ENCODE data around the gene TLR9.
"Not testable (repeated sequence)": the region's sequence is repeated elsewhere in the genome, so short reads cannot be mapped to it uniquely, and the experiment has no call there.

The TLR9 gene

DNA sequence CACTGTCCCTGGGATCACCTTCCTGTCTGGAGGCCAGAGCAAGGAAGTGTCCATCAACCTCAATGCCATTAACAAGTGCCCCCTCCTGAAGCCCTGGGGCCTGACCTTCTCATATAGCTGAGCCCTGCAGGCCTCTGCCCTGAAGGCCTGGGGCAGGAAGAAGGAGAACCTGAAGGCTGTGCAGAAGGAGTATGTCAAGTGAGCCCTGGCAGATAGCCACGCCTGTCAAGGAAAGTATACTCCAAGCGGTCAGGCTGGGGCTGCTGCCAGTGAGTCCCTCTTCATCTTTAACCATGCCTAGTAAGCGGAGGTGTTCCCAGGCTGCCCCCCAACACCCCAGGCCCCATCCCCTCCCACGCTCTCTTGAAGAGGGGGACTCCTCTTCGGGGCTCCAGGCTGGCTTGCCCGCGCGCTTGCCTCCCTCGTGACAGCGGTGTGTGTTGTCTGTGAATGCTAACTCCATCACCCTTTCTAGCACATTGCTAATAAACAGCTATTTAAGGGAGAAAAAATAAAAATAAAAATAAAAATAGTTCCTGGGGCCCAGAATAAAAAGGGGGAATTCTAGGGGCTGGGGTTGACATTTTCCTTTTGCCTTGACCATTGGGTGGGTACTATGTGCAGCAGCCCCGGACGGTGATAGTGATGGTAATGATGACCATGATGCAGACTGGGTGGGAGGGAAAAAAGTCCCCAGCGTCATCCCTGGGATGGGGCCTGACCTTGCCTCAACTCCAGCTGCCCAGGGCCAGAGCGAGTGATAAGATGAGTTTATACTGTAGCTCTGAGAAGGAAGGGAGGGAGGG, 30.8 kb downstream of the TLR9 start:
- DNase-seq (ENCODE audit: low spot score): no peak

DNA sequence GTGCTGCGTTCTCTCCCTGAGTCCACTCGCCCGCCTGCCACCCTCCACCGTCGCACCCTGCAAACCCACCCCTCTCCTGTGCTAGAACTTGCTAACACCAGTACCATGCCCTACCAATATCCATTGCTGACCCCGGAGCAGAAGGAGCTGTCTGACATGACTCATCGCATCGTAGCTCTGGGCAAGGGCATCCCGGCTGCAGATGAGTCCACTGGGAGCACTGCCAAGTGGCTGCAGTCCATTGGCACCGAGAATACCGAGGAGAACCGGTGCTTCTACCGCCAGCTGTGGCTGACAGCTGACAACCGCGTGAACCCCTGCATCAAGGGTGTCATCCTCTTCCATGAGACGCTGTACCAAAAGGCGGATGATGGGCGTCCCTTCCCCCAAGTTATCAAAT, 32.4 kb downstream of the TLR9 start:
- DNase-seq (ENCODE audit: low spot score): peak; percentile 51

DNA sequence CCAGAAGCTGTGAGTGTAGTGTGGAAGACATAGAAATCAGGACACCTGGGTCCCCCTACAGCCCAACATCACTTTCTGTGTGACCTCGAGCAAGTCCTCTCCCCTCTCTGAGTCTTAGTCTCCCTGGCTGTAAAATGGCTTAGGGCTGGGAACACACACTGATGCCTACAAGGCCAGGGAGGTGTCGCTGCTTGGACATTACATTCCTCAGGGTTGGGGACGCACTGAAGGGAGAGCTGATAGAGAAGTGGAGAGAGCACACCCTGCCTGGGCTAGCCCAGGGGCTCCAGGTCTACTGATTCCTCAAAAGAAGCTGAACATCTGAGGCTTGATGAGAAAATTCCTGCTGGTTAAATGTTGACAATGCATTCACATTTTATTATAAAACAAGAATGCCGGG, 33.8 kb downstream of the TLR9 start:
- DNase-seq (ENCODE audit: low spot score): no peak

DNA sequence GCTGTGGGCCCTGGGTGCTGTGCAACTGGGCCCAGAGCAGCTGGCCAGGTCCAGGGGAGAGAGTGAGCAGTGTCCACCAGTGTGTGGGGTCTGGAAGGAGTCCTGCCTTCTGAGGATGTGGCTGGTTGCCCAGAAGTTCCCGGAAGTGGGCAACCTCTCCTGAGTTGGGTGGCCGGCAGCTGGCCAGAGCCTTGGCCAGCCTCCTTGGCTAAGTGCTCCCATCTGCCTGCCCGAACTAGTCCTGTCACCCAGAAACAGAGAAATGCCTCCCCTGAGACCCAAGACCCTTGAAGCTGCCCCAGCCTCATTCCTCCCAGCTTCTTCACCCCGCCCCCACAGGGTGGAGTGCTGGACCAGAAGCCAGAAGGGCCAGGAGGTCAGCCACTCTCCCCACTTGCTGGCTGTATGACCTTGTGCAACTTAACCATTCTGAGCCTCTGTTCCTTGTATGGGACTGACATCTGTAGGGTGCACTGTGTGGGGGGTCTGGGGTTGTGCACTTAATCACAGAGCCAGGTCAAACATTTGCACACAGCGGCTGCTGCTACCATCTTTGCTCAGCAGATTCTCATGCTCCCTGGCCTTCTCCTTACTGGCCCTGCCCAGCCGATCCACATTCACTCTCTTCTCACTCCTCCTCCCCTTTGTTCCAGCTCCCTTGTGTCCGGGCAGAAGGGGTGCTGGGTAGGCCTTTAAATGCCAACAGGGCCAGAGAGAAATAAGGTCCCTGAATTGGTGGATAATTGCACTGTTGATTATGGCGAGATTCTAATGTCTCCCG, 35.0 kb downstream of the TLR9 start:
- peak; percentile 85 for DNase-seq (ENCODE audit: low spot score)

DNA sequence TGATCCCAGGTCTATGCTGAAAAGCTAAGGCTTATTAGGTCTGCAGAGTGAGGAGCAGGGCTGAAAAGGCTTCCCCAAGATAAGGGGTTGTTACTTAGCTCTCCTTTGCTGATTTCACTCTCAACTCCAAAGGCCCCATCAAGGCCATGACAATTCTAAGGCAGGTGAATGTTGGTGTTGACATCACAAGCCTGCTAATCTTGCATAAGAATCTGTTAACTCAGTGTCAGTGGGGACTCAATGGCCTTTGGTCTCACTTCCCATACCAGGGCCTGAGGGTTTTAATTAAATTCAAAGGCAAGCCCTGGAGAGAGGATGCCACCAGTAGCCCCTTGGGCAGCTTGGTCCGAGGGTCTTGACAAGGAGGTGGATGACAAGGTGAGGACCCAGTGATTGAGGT, 36.9 kb downstream of the TLR9 start:
- DNase-seq (ENCODE audit: low spot score): no peak

DNA sequence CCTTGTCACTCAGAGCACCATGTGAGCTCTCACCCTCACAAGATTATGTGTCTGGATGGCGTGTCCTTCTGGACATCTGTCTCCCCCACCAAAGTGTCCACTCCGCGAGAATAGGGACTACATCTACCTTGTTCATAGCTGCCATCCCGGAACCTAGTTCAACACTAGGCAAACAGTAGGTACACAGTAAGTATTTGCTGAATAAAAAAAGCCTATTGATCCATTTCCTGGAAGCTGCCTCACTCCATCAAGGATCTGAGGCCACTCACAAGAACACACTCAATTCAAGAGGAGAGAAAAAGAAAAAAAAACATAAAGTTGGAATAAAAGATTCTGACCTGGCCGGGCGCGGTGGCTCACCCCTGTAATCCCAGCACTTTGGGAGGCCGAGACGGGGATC, 38.7 kb downstream of the TLR9 start:
- no peak for DNase-seq (ENCODE audit: low spot score)

DNA sequence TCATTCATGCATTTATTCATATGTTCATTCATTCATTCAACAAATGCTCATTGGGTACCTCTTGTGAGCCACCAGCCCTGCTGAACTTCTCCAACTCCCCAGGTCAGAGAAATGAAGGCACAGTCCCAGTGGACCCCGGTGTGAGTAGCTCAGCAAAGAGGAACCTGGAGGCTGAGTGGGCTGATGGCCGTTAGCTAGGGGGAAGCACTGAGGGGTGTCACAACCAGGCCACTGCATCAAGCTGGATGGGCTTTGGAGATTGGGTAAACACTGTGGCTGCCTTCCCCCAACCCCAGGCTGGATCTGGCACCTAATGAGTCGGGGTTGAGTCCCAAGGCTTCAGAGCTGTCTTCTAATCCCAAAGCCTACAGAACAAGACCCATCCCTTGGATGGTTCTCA, 39.6 kb downstream of the TLR9 start:
- no peak for DNase-seq (ENCODE audit: low spot score)

DNA sequence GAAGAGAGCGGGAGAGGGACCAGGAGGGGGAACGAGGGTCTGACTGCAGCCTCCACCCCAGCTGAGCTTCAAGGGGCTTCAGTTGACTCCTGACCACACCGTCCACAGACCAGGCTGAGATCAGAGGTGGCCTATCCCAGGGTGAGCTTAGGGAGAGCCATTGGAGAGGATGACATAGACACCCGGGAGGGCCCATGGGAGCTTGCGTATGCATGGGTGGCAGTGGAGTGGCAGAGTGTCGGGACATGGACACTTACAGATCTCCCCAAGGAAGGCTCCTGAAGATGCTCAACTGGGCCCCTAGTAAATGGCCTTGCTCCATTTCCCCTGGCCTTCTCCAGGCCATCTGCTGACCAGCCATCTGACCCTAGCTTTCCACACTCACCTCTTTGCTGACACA, 40.1 kb downstream of the TLR9 start:
- DNase-seq (ENCODE audit: low spot score): no peak

DNA sequence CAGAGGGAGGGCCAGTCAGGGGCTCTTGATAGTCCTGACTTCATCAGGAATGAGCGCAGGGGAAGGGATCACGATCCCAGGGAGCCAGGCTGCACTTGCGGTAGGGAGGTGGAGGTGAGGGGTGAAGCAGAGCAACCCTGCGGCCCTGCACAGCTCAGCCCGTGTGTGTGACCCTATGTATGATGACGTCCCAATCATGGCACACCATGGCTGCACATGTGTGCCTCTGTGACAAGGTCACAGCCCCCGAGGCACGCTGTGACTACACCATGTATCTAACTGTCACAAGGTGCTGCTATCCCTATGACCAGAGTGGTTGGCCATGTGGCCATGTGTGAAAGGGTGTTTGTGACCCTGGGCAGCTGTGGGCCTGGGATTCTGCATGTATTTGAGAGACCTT, 40.8 kb downstream of the TLR9 start:
- DNase-seq (ENCODE audit: low spot score): no peak

DNA sequence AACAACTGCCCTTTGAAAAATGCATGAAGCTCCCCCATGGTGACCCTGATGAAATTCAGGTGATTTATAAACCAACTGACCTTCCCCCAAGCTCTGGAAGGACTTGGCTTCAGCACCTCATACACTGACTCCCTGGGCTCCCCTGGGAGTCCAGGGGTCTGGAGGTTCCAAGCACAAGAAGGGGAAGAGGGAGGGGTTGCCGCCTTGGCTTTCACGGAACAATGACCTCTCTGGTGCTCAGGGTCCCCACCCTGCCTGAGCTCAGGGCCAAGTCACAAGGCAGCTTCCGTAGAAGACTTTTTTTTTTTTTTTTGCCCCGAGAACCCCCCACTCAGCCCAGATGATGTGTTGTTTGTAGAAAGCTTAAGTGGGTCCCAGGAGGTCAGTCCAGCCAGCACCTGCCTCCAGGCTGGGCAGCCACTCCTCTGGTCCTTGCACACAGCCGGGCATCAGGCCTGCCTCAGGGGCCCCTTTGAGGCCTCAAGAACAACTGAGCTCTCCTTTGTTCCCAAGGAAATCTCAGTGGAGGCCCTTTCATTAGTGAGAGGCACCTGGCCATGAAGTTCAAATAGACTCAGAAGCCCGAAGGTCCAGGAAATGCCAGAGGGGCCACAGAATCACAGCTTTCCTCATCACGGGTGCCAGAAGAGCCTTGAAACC, 41.5 kb downstream of the TLR9 start:
- DNase-seq (ENCODE audit: low spot score): no peak

DNA sequence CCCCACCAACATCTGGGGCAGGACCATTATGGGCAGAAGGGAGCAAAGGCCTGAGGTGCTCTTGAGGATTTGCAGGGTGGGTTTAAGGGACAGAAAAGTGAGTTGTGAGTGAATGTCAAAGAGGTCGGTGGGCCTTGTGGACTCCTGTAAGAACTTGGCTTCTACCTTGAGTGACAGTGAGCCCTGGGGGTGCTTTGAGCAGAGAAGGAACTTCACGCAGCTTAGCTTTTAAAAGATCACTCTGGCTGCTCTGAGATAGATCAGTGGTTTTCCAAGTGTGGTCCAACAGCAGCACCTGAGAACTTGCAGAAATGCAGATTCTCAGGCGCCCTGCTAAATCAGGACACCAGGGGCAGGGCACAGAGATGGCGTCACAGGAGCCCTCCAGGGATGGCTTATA, 42.8 kb downstream of the TLR9 start:
- DNase-seq (ENCODE audit: low spot score): no peak

DNA sequence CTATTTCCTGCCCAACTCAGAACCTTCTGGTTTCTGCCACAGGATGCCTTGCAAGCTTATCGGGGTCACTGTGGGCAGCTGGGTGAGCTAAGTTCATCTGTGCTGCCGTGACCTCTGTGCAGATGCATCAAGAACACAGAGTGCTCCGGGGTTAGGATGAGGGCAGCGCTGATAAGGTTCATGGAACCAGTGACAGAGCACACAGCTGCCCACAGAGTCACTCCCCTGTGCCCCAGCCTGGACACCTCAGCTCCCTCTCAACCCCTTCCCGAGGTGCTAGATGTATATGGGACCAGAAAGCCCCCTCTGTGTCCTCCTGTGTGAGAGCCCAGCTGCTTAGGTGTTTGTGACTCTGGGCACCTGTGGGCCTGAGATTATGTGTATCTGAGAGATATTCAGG, 43.2 kb downstream of the TLR9 start:
- DNase-seq (ENCODE audit: low spot score): no peak

DNA sequence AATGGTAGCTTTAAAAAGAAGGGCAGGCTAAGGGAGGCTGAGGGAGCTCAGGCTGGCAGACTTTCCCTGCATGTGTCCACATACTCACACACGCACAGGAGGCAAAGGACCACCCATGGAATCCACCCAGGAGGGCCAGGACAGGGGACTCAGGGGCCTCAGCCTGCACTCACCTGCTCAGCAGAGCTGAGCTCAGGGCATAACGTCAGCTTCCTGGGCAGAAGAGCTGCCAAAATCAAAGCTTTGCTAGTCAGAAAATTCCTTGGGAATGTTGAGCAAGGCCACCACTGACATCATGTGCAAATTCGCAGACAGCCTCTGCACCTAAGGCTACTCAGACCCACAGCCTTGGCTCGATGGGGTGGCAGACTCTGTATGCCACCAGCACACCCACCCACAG, 43.9 kb downstream of the TLR9 start:
- DNase-seq (ENCODE audit: low spot score): peak; percentile 56

DNA sequence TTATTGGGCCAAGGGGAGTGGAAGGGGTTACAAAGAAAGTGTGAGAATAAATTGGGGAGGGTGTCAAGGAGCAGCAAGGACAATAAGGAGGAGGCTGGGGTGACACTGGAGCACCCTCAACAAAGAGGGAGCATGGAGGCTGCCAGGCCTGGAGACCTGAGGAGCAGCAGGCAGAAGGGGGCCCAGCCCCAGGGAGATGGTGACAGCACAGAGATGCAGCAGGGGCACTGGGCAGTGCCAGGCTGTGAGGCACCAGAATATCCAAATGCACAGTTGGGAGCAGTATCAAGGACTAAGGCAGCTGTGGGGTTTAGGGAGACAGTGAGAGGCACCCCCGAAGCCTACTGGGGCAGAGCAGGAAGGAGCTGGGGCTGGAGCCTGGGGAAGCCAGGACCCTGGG, 46.9 kb downstream of the TLR9 start:
- no peak for DNase-seq (ENCODE audit: low spot score)

DNA sequence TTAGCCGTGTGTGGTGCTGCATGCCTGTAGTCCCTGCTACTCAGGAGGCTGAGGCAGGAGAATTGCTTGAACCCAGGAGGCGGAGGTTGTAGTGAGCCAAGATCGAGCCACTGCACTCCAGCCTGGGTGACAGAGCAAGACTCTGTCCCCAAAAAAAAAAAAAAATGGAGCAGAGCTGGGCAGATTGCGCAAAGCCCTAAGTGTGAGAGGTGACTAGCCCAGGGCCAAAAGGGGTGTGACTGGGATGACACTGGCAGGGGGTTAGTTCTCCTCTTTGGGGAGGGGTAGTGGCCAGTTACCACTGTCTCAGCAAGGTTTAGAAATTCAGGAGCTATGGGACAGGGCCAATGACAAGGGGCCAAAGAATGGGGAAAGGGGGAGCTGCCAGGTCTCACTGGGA, 47.3 kb downstream of the TLR9 start:
- DNase-seq (ENCODE audit: low spot score): not testable (repeated sequence)

DNA sequence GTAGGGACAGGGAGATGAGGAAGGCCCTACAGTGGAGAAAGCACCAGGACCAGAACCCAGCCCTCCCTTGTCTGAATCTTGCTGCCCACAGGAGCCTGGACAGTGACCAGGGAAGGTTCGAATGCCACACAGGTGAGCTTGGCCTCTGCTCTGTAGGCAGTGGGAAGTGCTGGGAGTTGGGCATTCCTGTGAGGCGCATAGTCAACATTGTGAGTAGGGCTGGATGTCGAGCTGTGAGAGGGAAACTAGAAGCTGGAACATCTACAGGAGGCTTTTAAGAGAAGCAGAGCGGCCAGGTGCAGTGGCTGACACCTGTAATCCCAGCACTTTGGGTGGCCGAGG, 47.8 kb downstream of the TLR9 start:
- DNase-seq (ENCODE audit: low spot score): no peak

DNA sequence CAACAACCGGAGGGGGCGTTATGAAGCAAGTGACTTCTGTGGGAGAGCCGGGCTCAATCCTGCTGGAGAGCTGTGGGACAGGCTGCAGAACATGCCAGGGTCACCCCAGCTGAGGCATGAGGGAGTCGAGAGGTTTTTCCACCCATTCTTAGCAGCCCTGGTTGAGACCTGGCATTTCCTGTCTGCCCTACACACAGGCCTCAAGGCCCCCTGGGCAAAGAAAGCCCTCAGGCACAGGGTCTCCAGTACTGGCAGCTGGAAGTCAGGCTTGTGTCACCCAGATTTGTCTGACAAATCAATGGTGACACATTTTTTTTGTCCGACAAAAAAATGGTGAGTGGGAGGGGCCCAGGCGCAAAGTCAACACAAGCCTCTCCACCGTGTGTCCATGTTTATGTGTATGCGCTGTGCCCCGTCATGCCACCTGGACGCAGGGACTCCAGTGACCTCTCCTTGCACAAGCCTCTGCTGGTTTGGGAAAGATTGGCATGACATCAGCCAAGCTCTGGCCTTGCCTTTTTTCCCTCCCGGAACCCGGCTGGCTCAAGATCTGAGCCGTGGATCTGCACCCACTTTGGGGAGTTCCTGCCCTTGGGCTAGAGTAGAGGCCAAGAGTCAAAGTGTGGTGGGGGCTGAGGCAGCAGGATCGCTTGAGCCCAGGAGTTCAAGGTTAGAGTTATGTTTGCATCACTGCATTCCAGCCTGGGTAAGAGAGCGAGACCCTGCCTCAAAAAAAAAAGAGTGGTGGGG, 48.3 kb downstream of the TLR9 start:
- no peak for DNase-seq (ENCODE audit: low spot score)

DNA sequence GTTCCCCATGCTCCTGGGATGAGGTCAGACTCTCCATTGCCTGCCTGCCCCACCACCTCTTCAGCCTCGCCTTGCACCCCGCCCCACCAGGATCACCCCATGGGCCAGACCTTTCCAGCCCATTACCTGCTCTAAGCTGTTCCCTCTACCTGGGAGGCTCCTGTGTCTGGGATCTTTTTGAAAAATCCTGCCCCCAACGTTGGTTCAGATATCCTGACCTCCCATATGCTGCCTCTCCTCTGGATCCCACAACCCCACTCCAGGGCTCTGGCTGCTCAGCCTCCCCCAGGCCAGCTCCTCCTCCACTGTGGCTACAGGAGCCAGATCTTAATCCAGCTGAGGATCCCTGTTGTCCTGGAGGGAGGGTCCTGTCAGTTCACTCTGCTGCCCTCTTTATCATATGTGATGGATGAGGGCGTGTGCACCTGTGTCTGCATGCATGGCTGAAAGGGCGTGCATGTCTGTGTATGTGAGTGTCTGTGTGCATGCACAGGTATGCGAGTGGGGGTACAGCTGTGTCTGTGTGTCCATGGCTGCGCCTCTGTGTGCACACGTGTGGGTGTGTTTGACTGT, 49.2 kb downstream of the TLR9 start:
- no peak for DNase-seq (ENCODE audit: low spot score)

DNA sequence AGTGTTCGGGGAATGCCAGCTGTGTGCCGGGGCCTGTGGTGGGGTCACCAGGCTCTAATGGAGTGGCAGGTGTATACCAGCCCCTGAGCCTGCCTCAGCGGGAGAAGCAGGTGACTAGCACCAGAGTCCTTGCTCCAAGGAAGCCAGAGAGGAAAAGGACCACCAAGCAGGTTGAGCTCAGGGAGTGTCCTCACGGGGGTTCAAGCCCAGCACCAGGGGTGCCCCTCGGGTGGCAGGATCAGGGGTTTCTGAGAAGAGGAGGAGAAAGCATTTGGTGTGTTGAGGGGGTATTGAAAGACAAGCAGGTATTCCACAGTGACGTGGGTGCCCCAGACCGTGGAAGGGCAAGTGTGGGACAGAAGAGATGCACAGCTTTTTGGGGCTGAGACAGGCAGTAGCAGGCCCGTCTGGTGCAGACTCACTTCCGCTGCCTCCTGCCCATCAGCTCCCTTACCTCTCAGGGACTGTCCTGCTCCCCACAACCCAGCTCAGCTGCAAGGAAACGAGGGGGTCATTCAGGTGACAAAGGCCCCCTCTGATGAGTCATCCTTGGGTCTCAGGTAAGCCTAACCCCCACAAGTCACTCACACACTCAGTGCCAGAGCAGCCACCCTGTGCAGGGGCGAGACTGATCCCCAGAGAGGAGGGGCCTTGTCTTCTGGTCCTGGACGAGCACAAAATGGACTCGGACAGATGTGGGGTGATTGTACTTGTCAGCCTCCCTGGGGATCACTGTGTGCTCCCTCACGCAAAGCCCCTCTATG, 49.8 kb downstream of the TLR9 start:
- no peak for DNase-seq (ENCODE audit: low spot score)

DNA sequence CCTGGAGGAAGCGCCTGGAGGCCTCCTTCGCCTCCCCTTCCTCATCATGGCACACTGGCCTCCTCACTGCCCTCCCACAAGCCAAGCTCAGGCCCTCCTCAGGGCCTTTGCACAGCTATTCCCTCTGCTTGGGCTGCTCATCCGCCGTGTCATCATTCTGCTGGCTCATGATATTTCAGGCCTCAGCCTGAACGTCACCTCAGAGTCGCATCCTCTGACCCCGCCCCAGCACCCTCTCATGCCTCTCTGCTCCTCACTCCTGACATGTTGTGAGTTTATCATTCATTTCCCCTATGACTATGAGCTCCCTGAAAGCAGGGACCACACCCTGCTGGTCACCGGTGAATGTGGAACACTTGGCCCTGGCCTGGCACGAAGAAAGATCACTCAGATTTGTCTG, 50.5 kb downstream of the TLR9 start:
- DNase-seq (ENCODE audit: low spot score): no peak

DNA sequence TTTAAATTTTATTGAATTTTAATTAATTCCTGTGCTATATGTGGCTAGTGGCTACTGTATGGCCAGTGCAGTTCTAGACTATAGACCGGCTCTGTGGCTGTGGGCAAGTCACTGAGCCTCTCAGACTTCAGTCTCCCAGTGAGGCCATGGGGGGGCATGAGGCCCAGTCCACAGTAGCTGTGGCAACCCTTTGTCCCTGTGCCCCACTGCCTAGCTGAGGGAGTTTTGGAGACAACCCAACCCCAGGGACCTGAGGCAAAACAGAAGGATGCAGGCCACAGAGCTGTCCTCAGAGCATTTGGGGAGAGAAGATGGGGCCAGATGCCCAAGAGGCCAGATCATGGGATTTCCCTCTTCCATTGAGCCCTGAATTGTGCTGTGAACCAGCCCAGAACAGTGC, 52.3 kb downstream of the TLR9 start:
- DNase-seq (ENCODE audit: low spot score): no peak

Measured in GM03348 (cell line).